DOHH2 (cell line): ENCODE results near the gene EEA1.

Experiments used
- EZH2phosphoT487 ChIP-seq: fragments of 200-600 bp; sonication (generic); IDR thresholded peaks from 2 replicates; pipeline ENCODE4 v1.6.1; 2017; ENCODE audit warnings: borderline replicate concordance, mild to moderate bottlenecking, antibody characterized with exemption, low read length, moderate library complexity, mixed read lengths
- TF ChIP-seq, protein P1 (sequence below): fragments of 200-600 bp; sonication (generic); IDR thresholded peaks from one replicate; pipeline ENCODE4 v1.5.1; 2014; ENCODE audit warnings: antibody characterized with exemption, mild to moderate bottlenecking, low read depth, low read length; ENCODE audit not compliant: poor library complexity, severe bottlenecking

DNA sequence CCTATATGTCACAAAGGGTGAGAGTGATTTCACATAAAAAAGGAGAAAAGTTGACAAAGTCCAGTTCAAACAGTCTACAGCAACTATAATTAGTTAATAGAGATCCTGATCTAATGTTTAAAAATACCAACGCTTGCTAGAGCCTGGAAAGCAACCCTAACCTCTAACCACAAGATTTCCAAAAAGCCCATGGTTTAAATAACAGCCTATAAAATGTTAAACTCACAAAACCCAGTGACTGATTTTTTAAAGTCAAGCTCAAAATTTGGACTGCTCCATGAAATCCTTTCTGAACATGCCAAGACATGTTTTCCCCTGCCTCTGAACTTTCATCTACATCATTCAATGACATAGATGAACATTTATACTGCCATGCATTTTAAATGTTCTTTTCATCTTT lies 144.7 kb downstream of the EEA1 start:
- no peak for TF ChIP-seq EZH2phosphoT487
- TF ChIP-seq, protein P1, sequence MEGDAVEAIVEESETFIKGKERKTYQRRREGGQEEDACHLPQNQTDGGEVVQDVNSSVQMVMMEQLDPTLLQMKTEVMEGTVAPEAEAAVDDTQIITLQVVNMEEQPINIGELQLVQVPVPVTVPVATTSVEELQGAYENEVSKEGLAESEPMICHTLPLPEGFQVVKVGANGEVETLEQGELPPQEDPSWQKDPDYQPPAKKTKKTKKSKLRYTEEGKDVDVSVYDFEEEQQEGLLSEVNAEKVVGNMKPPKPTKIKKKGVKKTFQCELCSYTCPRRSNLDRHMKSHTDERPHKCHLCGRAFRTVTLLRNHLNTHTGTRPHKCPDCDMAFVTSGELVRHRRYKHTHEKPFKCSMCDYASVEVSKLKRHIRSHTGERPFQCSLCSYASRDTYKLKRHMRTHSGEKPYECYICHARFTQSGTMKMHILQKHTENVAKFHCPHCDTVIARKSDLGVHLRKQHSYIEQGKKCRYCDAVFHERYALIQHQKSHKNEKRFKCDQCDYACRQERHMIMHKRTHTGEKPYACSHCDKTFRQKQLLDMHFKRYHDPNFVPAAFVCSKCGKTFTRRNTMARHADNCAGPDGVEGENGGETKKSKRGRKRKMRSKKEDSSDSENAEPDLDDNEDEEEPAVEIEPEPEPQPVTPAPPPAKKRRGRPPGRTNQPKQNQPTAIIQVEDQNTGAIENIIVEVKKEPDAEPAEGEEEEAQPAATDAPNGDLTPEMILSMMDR = no peak
